T-helper 2 cell (primary cell): ENCODE data around the gene ZNF473.

Experiments used
- DNase-seq, 5 experiments: peaks; one replicate each; pipeline versions ENCODE4 v3.0.0 to v3.0.0-alpha.2; 2012 to 2022
- total RNA-seq, 2 donors: gene quantifications; one replicate each; lab custom pipeline; 2026; lab: John Stamatoyannopoulos, UW

Gene ZNF473
- total RNA-seq: 14.9 to 15.3 reads per million in 2 donors

- DNase-seq: peak; percentile 79 to 98 (median 92)
These were observed at the start of gene ZNF473 for GRCh38 chr19:50025794-50026549. ZNF473 (plus strand) TSS chr19:50026005; CDS start chr19:50031083, 5,078 bp downstream.

- DNase-seq: no peak
These were observed 49.3 kb upstream of the ZNF473 start for GRCh38 chr19:49976496-49976895.

- no peak for DNase-seq
These were observed 48.7 kb upstream of the ZNF473 start for GRCh38 chr19:49977076-49977475.

GRCh38 chr19:49977881-49978280 lies 47.9 kb upstream of the ZNF473 start:
- DNase-seq: no peak

GRCh38 chr19:49978324-49978723 lies 47.5 kb upstream of the ZNF473 start:
- DNase-seq: no peak

- no peak for DNase-seq
These were observed 43.9 kb upstream of the ZNF473 start for GRCh38 chr19:49981603-49982593.

GRCh38 chr19:49983645-49984229 lies 42.1 kb upstream of the ZNF473 start:
- DNase-seq: peak; percentile 45 to 74 (median 64)

- DNase-seq: no peak
These were observed 41.3 kb upstream of the ZNF473 start for GRCh38 chr19:49984491-49984890.

- no peak for DNase-seq
These were observed 39.9 kb upstream of the ZNF473 start for GRCh38 chr19:49985871-49986270.

GRCh38 chr19:49986354-49986753 lies 39.5 kb upstream of the ZNF473 start:
- no peak for DNase-seq

GRCh38 chr19:49987159-49987698 lies 38.6 kb upstream of the ZNF473 start:
- peak; percentile 44 to 86 (median 66) for DNase-seq

- DNase-seq: no peak
These were observed 37.8 kb upstream of the ZNF473 start for GRCh38 chr19:49988007-49988406.

GRCh38 chr19:49988433-49988832 lies 37.4 kb upstream of the ZNF473 start:
- peak in 1 of 5 experiments; percentile 14 for DNase-seq

GRCh38 chr19:49997709-49998108 lies 28.1 kb upstream of the ZNF473 start:
- DNase-seq: peak in 1 of 5 experiments; percentile 33

GRCh38 chr19:49999371-50000010 lies 26.3 kb upstream of the ZNF473 start:
- DNase-seq: no peak

GRCh38 chr19:50000038-50000840 lies 25.6 kb upstream of the ZNF473 start:
- no peak for DNase-seq

GRCh38 chr19:50000841-50001557 lies 24.8 kb upstream of the ZNF473 start:
- no peak for DNase-seq

- no peak for DNase-seq
These were observed 24.0 kb upstream of the ZNF473 start for GRCh38 chr19:50001775-50002174.

GRCh38 chr19:50002386-50002960 lies 23.3 kb upstream of the ZNF473 start:
- DNase-seq: no peak

- no peak for DNase-seq
These were observed 22.5 kb upstream of the ZNF473 start for GRCh38 chr19:50003254-50003788.
